IPS DF 19.7 (cell line): ENCODE measurements around the gene PRCC.

Experiments
- DNase-seq: peaks from one replicate; pipeline ENCODE4 v3.0.0-alpha.2; 2013; ENCODE audit warnings: low read depth, low spot score

Gene PRCC

DNA sequence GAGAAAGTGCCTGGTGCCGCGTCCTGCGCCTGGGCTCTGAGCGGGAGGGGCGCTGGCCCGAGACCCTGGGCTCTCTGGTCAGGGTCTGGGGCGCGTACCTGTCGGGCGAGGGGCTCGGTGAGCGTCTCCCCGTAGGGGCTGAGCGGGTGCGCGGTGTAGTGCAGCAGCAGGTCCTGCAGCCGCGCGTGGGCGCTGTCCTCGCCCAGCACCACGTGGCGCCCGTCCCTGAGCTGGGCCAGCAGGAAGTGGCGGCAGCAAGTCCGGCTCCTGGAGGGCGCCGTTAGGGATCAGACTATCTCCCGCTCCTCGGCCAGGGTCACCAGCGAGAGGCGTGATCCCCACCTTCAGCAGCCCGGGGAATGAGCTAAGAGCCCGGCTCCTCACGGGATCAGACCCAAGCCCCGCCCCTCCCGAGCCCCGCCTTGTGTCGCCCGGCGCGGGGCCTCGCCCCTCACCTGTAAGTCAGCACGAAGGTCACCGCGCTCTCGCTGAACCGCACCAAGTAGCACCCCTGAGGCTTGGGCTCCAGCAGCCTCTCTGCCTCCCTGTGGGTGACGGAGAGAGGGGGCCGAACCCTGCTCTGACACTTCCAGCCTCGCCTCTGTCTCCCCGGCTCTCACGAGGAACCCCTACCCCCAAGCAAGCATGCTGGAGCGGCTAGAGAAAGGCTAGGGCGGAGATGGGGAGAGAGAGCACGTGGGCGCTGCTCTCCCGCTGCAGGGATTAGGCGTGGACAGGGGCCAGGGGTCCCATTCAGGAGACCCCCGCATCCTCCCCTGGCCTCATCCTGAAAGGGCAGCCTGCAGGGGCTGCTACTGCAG lies 46.6 kb downstream of the PRCC start:
- DNase-seq = peak; percentile 60

GRCh38 chr1:156814571-156815260 lies 47.4 kb downstream of the PRCC start:
- no peak for DNase-seq

DNA sequence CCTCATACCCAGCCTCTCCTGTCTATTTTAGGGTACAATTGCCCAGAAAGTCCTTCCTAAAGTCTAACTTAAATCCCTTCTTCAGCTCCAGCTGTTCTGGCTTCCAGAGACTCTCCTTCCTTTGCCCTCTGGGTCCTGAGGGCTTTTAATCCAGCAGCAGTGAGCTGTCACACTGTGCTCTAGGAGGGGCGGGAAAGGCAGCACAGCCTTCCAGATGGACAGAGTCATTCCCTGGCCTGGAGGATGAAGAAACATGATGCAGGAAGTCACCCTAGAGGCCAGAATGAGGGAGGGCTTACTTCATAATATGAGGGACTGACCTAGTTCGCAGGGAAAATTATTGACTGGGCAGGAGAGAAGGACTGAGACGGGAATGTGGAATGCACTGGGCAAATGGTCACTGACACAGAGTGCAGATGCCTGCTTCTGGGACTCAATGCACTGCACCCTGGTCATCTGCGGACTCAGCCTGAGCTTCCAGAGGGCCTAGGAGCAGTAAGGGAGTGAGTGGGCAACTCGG lies 48.0 kb downstream of the PRCC start:
- no peak for DNase-seq

- DNase-seq = no peak
Observed at GRCh38 chr1:156815961-156816422, 48.7 kb downstream of the PRCC start.

DNA sequence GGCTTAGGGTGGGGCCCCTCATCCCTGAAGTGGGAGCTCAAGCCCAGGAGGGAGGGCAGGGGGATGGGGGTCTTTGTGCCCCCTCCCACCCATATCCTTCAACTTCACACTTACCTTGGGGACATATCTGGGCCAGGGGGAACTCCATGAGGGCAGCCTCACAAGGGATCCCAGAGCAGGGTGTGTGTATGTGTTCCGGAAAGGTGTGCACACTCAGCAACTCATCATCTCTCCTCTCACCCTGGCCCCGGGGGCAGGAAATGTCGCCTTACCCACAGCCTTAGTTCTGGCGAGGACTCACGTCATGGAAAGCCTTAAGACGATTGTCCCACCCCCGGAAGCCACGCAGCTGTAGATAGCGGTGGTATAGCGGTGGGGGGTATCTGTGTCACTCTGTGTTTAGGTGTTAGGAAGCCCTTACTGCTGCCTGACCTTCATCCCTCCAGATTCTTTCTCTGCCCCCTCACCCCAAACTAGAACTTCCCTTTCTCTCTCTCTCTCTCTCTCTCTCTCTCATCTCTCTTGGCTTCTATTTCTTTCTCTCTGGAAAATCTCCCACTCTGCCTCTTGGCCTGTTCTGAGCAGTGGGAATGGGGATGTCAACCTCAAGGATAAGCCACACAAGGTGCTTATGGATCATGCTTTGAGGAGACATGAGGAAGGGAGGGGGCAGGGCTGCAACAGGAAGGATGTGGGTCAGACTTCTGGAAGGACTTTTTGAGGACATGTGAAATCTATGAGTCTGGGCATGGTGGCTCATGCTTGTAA lies 49.4 kb downstream of the PRCC start, which contains the start of gene SH2D2A:
Gene SH2D2A, minus strand, starts transcription at position 288 of the 768 bp plus-strand sequence. Its CDS starts 140 bp downstream, at position 148.
- no peak for DNase-seq

DNA sequence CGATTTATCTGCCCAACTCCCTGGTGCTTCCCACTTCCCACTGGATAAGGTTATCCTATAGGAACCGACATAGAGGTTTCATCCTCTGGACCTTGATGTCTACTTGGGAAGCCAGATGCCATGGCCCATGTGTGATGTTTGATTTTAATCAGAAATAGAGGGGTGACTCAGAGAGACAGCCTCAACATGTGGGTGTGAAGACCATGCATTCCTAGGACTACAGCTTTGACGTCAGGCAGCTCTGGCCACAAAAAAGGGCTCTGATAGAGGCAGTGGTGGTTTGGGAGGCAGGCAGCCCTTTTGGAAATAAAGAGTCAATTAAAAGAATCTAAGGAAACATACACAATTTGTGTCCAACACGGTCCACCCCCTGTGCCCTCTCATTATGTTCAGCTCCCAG lies 54.5 kb downstream of the PRCC start:
- DNase-seq = no peak

- no peak for DNase-seq
Observed at GRCh38 chr1:156822680-156823079, 55.3 kb downstream of the PRCC start.

- no peak for DNase-seq
Observed at GRCh38 chr1:156823210-156823790, 56.0 kb downstream of the PRCC start.

DNA sequence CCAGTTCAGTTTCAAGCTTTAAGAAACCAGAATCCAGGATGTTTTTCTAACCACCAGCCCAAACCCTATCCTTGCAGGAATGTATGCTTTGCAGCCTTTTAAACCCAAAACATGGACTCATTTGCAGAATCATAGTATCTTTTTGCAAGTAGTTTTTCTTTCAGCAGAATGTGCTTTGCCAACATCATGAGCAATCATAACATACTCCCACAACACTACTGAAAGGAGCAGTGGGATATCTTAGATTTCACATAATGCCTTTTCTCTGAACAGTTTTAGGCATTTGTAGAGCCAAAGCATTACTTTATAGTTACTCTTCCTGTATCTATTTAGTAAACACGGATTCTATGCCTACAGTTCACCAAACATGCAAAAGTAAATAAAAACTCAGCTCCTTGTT lies 59.3 kb downstream of the PRCC start:
- no peak for DNase-seq

DNA sequence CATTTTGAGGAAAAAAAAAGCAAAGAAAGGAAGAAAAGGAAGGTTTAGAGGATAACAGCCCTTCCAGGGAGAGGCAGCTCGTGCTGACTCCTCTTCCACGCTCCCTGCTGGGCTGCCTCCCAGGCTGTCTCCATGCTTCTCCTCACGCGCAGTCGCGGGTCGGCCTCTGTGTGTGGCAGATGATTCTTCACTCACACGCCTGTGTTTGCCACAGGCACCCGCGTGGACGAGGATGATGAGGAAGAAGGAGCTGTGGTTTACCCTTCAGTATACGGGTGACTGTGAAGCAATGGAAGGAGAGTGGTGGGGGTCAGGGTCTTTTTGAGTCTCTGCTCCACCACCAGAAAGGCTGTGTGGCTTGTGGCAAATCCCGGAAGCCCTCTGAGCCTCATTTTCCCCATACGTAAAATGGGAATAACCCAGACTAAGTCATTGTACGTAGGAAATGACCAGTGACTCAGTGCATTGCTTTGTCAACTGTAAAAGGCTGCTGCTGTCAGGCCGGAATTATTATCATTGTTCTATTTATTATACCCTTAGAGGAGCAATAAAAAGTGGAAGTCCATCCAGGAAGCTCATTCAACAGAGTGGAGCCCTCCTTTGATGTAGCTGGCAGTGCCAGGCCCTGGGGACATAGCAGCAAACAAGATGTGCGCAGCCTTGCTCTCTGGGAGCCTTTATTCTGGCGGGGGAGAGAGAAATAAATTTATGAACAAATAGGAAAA lies 61.2 kb downstream of the PRCC start:
- DNase-seq = no peak

- no peak for DNase-seq
Observed at GRCh38 chr1:156832434-156832833, 65.1 kb downstream of the PRCC start.

- DNase-seq = no peak
Observed at GRCh38 chr1:156833603-156834002, 66.3 kb downstream of the PRCC start.

DNA sequence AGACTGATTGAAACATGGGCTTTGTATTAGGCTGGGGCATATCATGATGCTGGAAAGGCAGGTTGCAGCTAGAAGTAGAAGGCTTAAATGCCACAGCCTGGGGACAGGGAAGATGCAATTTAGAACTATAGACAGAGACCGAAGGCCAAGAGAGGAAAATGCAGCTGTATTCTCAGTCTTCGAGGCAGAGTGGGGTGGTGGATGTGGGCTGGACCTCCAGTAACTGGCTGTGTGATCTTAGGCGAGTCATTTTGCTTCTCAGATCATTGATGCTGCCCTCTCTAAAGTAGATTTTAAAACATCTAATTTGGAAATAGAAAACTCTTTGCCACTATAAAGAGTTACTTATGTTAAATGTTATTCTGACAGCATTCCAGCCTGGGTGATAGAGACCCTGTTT lies 67.0 kb downstream of the PRCC start:
- DNase-seq = no peak

GRCh38 chr1:156836041-156836654 lies 68.8 kb downstream of the PRCC start:
- DNase-seq = no peak

DNA sequence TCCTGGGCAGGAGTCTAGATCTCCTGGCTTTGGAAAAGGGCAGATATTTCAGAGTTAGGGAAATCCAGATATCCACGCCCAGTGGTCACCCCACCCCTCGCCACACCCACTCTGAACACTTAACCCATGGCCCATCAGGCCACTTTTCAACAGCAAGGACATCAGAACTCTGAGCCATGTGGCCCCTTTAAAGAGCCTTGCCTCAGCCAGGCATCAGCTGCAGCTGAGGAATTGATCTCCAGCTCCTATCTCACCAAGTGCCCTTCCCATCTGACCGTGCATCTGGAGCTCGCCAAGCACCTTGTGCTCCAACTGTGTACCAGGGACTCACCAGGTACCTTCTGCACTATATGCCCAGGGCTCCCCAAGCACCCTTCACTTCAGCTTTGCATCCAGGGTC lies 69.6 kb downstream of the PRCC start:
- no peak for DNase-seq

- no peak for DNase-seq
Observed at GRCh38 chr1:156838972-156839371, 71.6 kb downstream of the PRCC start.

DNA sequence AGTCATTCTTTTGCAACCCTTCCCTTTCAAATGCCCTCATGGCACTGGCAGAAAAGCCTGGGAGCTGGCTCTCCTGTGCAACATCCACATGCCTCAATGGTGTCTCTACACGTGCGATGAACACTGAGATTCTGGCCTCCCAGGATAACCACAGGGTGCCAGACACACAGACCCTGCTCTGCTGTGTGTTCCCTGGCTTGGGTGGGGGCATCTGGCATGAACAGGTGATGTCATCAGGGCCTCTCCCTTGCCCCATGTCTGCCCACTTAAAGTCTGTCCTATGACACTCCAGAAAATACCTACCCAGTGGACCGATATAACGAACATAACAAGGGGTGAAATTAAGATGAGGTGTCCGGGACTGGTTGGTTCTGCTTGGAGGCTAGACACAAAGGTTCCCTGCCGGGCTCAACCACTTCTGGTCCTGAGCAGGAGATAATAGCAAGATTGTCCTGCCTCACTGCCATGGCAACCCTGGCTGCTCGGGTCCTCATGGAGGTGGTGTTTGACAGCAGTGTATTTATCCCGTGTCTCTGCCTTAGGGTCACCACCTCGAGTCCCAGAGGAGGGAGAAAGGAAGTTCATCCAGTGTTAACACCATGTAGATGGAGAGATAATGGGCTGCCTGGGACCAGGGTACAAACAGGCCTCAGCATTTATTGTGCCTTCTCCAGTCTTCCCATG lies 72.2 kb downstream of the PRCC start:
- no peak for DNase-seq

- no peak for DNase-seq
Observed at GRCh38 chr1:156840186-156840897, 73.0 kb downstream of the PRCC start.

GRCh38 chr1:156840898-156841279 lies 73.6 kb downstream of the PRCC start:
- no peak for DNase-seq
